Measurements from ENCODE around the gene CNIH1. TPM values are rescaled to one million over a fixed set of nuclear protein-coding genes. Genes with fewer than 3 reads are reported as not detected.
"Not testable (repeated sequence)": the region's sequence is repeated elsewhere in the genome, so short reads cannot be mapped to it uniquely, and the experiment has no call there.

Gene CNIH1
- total RNA-seq, 2 donors from 2014 or later = 117 to 125 TPM

- H3K27ac ChIP-seq = no peak overlapping the region
- TF ChIP-seq, protein P1, sequence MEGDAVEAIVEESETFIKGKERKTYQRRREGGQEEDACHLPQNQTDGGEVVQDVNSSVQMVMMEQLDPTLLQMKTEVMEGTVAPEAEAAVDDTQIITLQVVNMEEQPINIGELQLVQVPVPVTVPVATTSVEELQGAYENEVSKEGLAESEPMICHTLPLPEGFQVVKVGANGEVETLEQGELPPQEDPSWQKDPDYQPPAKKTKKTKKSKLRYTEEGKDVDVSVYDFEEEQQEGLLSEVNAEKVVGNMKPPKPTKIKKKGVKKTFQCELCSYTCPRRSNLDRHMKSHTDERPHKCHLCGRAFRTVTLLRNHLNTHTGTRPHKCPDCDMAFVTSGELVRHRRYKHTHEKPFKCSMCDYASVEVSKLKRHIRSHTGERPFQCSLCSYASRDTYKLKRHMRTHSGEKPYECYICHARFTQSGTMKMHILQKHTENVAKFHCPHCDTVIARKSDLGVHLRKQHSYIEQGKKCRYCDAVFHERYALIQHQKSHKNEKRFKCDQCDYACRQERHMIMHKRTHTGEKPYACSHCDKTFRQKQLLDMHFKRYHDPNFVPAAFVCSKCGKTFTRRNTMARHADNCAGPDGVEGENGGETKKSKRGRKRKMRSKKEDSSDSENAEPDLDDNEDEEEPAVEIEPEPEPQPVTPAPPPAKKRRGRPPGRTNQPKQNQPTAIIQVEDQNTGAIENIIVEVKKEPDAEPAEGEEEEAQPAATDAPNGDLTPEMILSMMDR (IDR thresholded peaks at IDR 0.05) = no peak
- no peak for DNase-seq
- no peak overlapping the region for H3K9ac ChIP-seq (ENCODE audit: low read depth in 2 of 2, low read length in 2 of 2)
- H3K27me3 ChIP-seq = no peaks in the 10 kb centered on the region
- no peaks in the 10 kb centered on the region for H3K4me1 ChIP-seq
- intact Hi-C loops (cut with DNase I) = no loop called here
- H3K4me3 ChIP-seq = no peak overlapping the region
- no peaks in the 10 kb centered on the region for H3K36me3 ChIP-seq
- no peaks in the 10 kb centered on the region for H3K9me3 ChIP-seq
These were observed 14.2 kb upstream of the CNIH1 start for GRCh38 chr14:54455363-54455762.

- intact Hi-C loops (cut with DNase I); H3K4me3 ChIP-seq; H3K4me1 ChIP-seq; H3K9me3 ChIP-seq; DNase-seq; H3K36me3 ChIP-seq; H3K9ac ChIP-seq (ENCODE audit: low read depth in 2 of 2, low read length in 2 of 2); H3K27ac ChIP-seq; H3K27me3 ChIP-seq: not testable (repeated sequence)
These were observed 12.8 kb upstream of the CNIH1 start for GRCh38 chr14:54453990-54454389.

DNA sequence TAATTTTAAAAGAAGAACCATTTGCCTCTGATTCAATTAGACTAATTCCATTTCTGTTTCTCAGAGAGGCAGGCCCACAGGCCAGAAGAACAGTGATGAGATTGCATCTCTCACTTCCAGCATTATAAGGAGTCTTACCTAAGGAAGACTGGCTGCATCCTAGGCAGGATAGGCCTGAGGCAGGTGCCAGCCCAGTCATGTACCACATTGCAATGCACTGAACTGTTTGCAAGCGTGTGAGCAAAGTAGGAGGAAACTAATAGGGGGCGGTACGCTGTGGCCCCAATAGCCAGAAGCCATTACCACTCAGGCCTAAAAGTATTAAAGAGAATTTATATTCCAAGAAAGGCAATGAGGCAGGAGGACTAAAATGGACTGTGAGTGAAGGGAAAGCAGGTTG lies 12.1 kb upstream of the CNIH1 start:
- Histone ChIP-seq H3K4me3 (no peak overlapping the region), H3K27me3 (no peaks in the 10 kb centered on the region), H3K9me3 (no peaks in the 10 kb centered on the region), H3K27ac (no peak overlapping the region), H3K4me1 (no peaks in the 10 kb centered on the region), H3K9ac (ENCODE audit: low read depth in 2 of 2, low read length in 2 of 2) (no peak overlapping the region), H3K36me3 (no peaks in the 10 kb centered on the region)
- intact Hi-C loops (cut with DNase I) = no loop called here
- DNase-seq = no peak
- TF ChIP-seq, protein P1 (IDR thresholded peaks at IDR 0.05) = no peak

DNA sequence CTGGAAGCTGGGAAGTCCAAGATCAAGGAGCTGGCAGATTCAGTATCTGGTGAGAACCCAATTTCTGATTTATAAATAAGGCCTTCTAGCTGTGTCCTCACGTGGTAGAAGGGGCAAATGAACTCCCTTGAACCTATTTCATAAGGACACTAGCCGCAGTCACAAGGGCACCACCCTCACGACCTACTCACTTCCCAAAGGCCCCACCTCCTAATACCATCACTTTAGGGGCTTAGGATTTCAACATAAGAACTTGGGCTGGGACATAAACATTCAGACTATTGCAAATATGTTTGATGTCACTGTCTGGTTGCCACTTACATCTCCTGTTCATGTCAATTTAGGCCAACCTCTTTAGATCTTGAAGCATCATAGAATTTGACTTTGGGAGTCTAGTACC lies 10.8 kb upstream of the CNIH1 start:
- H3K9me3 ChIP-seq = no peaks in the 10 kb centered on the region
- H3K4me1 ChIP-seq = no peaks in the 10 kb centered on the region
- no peaks in the 10 kb centered on the region for H3K36me3 ChIP-seq
- DNase-seq = no peak
- H3K4me3 ChIP-seq = no peak overlapping the region
- H3K9ac ChIP-seq (ENCODE audit: low read depth in 2 of 2, low read length in 2 of 2) = no peak overlapping the region
- intact Hi-C loops (cut with DNase I) = no loop called here
- TF ChIP-seq, protein P1 (IDR thresholded peaks at IDR 0.05) = no peak
- no peak overlapping the region for H3K27ac ChIP-seq
- no peaks in the 10 kb centered on the region for H3K27me3 ChIP-seq

GRCh38 chr14:54451121-54451601 lies 10.0 kb upstream of the CNIH1 start:
- no peak overlapping the region for H3K9ac ChIP-seq (ENCODE audit: low read depth in 2 of 2, low read length in 2 of 2)
- no peaks in the 10 kb centered on the region for H3K9me3 ChIP-seq
- intact Hi-C loops (cut with DNase I) = no loop called here
- no peaks in the 10 kb centered on the region for H3K36me3 ChIP-seq
- no peaks in the 10 kb centered on the region for H3K27me3 ChIP-seq
- H3K27ac ChIP-seq = no peak overlapping the region
- DNase-seq = no peak
- H3K4me3 ChIP-seq = no peak overlapping the region
- peaks cover 3% of the 10 kb centered on the region for H3K4me1 ChIP-seq
- TF ChIP-seq, protein P1 (IDR thresholded peaks at IDR 0.05) = no peak

GRCh38 chr14:54450535-54450934 lies 9.4 kb upstream of the CNIH1 start:
- TF ChIP-seq, protein P1 (IDR thresholded peaks at IDR 0.05) = no peak
- Histone ChIP-seq H3K4me3 (no peak overlapping the region), H3K9me3 (no peaks in the 10 kb centered on the region), H3K36me3 (no peaks in the 10 kb centered on the region), H3K27me3 (no peaks in the 10 kb centered on the region), H3K4me1 (peaks cover 3% of the 10 kb centered on the region), H3K27ac (no peak overlapping the region), H3K9ac (ENCODE audit: low read depth in 2 of 2, low read length in 2 of 2) (no peak overlapping the region)
- DNase-seq = no peak
- intact Hi-C loops (cut with DNase I) = no loop called here

Data from colonic mucosa (tissue), 4 donors.